Stimulated activated CD4-positive, alpha-beta T cell treated with anti-CD3 and anti-CD28 coated beads, Interleukin-1b, Interleukin-23, amount 100 ng/mL, for 4 hours (primary cell): ENCODE results near the gene SLC5A4.
"Not testable (repeated sequence)": the region's sequence is repeated elsewhere in the genome, so short reads cannot be mapped to it uniquely, and the experiment has no call there.

Experiments used
- DNase-seq, 2 donors: peaks; one replicate each; pipeline ENCODE4 v3.0.0-alpha.2; 2020; ENCODE audit warnings: low read depth in 2 of 2

Gene SLC5A4

GRCh38 chr22:32255217-32255616, at the start of gene SLC5A4:
Gene SLC5A4 (minus strand): TSS chr22:32255347. CDS start chr22:32255329, 18 bp downstream.
- DNase-seq: no peak

DNA sequence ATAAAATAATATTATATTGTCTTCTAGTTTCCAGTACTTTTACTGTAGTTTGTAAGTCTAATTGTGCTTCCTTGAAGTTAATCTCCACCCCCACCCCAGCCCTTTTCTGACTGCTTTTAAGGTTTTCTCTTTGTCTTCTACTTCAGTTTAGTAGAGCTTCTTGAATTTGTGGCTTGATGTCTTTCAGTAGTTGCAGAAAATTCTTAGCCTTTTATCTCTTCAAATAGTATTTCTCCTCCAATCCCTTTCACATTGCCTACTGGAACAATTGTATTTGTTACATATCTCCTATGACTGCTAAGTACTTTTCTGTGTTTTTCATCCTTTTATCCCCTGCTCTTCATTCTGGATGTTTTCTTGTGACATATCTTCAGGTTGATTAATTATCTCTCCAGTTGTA, 38.8 kb upstream of the SLC5A4 start:
- DNase-seq: not testable (repeated sequence)

- no peak for DNase-seq
These were observed 31.2 kb upstream of the SLC5A4 start for GRCh38 chr22:32286290-32286840.

GRCh38 chr22:32281072-32281471, 25.9 kb upstream of the SLC5A4 start:
- DNase-seq: no peak

DNA sequence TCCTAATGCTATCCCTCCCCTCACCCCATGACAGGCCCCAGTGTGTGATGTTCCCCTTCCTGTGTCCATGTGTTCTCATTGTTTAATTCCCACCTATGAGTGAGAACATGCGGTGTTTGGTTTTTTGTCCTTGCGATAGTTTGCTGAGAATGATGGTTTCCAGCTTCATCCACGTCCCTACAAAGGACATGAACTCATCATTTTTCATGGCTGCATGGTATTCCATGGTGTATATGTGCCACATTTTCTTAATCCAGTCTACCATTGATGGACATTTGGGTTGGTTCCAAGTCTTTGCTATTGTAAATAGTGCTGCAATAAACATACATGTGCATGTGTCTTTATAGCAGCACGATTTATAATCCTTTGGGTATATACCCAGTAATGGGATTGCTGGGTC, 20.2 kb upstream of the SLC5A4 start:
- not testable (repeated sequence) for DNase-seq

GRCh38 chr22:32271389-32271788, 16.2 kb upstream of the SLC5A4 start:
- no peak for DNase-seq

DNA sequence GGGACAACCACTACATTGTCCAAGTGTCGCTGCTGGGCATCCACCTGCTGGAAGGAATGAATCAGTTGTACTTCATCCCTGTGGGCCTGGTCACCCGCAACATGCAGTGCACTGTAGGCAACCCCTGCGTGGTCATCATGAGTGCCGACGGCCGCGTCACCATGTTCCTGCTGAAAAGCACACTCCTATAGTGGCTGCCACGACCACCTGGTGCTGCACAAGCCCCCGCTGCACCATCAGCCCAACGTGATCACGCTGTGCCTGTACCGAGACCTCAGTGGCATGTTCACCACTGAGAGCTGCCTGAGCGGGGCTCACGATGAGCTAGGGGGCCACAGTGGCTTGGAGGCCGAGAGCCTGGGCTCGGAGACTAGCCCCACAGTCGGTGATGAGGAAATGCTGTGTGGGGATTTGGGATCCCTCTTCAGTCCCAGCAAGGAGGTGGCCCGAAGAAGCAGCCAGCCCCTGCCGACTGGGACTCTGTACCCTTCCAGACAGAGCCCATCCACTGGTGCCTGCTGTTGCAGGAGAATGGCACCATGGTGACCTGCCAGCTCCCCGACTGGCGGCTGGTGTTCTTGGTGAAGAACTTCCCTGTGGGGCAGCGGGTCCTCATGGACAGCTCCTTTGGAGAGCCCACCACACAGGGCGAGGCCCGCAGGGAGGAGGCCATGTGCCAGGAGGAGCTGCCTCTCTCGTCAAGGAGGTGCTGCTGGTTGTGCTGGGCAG, 15.7 kb upstream of the SLC5A4 start:
- no peak for DNase-seq

DNA sequence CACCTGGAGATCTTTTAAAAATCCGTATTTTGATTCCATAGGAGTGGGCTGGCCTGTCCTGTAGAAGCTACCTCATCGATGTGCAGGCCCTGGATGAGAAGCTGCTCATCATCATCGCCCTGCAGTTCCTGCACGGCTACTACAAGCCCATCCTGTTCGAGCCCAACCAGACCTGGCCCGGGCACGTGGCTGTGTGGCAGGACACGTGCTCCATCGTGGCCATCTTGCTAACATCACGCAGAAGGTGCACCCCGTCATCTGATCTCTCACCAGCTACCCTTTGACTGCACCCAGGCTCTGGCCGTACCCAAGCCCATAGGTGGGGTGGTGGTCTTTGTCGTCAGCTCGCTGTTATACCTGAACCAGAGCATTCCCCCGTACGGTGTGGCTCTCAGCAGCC, 14.2 kb upstream of the SLC5A4 start:
- no peak for DNase-seq

DNA sequence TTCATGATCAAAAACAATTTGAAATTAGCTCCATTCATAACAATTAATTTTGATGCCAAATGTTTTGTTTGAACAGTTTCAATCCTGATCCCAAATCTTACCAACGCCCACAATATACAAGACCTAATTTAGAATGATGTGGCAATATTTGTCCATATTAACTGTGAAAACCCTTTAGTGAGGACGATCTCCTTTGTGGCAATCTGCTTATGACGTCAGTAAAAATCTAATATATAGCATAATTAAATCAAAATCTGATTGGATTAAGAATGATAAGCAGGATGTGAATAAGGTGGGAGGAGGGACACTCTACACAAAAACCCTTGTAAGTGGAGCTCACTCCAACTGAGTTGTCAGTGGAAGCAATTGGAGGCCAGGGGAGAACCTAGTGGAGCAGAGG, 11.9 kb upstream of the SLC5A4 start:
- no peak for DNase-seq

- DNase-seq: peak; percentile 57 to 65
These were observed 11.0 kb upstream of the SLC5A4 start for GRCh38 chr22:32265882-32266767.

DNA sequence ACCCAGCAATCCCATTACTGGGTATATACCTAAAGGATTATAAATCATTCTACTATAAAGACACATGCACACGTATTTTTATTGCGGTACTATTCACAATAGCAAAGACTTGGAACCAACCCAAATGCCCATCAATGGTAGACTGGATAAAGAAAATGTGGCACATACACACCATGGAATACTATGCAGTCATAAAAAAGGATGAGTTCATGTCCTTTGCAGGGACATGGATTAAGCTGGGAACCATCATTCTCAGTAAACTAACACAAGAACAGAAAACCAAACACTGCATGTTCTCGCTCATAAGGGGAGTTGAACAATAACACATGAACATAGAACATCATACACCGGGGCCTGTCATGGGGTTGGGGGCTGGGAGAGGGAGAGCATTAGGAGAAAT, 8.5 kb upstream of the SLC5A4 start:
- DNase-seq: not testable (repeated sequence)

GRCh38 chr22:32261306-32261705, 6.2 kb upstream of the SLC5A4 start:
- no peak for DNase-seq

- DNase-seq: no peak
These were observed 3.6 kb upstream of the SLC5A4 start for GRCh38 chr22:32258791-32259190.

DNA sequence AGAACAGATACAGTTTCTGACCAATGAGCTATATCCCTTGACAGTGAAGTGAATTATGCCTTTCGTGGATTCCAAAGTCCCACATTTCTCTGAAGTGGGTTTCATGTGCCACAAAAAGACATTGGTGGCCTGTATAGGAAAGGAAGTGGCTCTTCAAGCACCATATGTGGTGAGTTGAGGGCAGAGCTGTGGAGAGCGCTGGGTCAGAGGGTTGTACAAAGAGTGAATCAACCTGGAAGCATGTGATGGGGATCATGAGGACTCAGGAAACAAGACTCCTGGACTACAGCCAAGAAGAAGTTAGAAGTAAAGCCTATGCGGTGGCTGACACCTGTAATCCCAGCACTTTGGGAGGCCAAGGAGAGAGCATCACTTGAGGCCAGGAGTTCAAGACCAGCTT, 579 bp upstream of the SLC5A4 start:
- no peak for DNase-seq

DNA sequence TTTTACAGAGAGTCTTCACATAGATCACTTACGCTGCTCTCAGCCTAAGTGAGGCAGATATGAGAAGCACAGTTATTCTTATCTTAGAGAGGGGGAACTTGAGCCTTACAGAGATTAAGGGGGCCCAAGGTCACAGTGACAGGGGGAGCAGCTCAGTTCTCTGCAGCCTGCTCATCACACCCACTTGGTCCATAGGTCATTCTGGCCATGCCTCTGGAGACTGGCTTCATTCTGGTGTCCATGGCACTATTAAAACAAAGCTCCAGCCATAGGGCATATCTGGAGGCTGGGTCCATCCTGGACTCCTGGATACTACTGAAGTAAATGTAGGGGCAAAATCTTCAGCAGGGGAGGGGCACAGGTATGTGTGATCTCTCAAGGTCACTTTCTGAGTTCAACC, 5.9 kb downstream of the SLC5A4 start:
- DNase-seq: no peak

GRCh38 chr22:32248276-32248675, 6.9 kb downstream of the SLC5A4 start:
- DNase-seq: no peak

DNA sequence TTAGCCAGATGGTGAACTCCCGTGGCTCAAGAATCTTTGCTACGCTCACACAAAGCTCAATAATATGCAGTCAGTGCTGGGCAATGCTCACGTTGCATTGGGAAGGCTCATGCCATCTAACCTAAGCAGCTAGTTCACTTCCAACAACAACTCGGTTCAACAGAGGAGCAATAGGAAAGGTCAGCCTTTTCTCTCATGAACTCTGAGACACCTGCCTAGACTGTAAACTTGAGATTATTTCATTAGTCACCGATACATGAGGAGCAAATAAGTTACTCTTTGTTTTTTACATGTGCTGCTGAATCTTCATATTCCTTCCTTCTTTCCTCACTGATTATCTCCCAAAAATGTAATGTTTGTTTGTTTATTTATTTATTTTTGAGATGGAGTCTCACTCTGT, 9.0 kb downstream of the SLC5A4 start:
- no peak for DNase-seq

- no peak for DNase-seq
These were observed 10.1 kb downstream of the SLC5A4 start for GRCh38 chr22:32245042-32245441.

- no peak for DNase-seq
These were observed 10.6 kb downstream of the SLC5A4 start for GRCh38 chr22:32244547-32244946.

DNA sequence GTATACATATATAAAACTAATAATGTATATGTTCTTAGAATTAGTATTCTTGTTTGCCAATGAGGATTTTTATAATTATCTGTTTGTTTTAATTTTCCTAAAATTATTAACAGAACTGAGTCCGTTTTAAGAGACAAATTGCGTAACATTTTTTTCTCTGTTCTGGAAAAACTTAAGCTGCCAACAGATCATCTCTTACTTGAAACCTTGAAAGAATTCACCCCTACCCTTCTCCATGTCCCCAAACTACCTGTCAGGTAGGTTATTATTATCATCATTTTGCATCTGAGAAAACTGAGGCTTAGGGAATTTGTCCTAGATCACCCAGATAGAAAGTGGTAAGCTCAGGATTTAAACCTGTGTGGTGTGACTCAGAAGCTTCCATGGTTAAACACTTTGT, 14.7 kb downstream of the SLC5A4 start:
- no peak for DNase-seq

DNA sequence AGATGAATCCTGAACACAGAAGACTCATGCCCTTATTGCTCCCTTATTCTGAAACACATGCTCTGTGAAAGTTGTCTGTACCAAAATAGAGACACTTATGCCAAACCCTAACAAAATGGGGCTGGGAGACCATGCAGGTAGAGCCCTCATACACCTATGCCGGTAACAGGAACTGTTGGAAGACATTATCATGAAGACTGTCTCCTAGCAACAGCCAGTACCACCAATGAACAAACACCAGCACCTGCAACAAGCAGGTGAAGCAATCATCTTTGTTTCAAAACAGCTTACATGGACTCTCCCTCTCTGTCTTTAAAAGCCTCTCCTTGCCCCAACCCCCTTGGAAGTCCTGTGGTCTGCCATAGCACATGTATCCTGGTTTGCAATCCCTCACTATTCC, 17.2 kb downstream of the SLC5A4 start:
- DNase-seq: no peak

DNA sequence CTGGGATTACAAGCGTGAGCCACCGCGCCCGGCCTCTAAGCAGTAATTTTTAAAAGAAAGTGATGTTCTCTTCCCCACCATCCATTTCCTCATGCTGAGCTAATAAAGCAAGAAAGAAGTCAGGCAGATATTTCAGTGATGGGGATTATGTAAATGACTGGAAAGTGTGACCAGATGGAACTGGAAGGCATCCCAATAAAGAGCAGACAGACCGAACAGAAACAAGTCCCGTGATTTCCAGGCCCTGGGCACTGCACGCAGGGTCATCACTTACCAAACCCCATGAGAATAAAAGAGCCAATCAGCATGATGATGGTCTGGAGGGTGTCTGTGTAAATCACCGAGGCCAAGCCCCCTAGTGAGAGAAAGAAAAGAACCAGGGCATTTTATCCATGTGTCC, 18.2 kb downstream of the SLC5A4 start:
- DNase-seq: no peak

DNA sequence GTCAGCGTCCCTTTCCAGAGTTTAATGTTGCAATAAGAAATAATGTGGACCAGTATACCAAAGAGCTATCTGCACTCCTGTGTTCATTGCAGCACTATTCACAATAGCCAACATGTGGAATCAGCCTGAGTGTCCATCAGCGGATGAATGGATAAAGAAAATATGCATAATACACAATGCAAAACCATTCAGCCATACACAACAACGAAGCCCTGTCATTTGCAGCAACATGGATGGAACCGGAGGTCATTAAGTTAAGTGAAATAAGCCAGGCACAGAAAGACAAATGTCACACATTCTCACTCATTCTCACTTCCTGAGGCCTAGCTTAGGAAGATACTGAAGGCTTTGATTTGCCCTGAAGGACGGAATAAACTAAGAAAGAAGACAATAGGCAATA, 22.1 kb downstream of the SLC5A4 start:
- DNase-seq: no peak
